HG03175 (cell line): ENCODE data around the gene NUP98.
"Not testable (repeated sequence)": the region's sequence is repeated elsewhere in the genome, so short reads cannot be mapped to it uniquely, and the experiment has no call there.

Experiments
- ATAC-seq: cut with Tn5 transposase; IDR thresholded peaks from one replicate; pipeline ENCODE4 v1.9.1; 2021; ENCODE audit warnings: mild to moderate bottlenecking, moderate library complexity; ENCODE audit not compliant: unreplicated experiment

NUP98 gene

DNA sequence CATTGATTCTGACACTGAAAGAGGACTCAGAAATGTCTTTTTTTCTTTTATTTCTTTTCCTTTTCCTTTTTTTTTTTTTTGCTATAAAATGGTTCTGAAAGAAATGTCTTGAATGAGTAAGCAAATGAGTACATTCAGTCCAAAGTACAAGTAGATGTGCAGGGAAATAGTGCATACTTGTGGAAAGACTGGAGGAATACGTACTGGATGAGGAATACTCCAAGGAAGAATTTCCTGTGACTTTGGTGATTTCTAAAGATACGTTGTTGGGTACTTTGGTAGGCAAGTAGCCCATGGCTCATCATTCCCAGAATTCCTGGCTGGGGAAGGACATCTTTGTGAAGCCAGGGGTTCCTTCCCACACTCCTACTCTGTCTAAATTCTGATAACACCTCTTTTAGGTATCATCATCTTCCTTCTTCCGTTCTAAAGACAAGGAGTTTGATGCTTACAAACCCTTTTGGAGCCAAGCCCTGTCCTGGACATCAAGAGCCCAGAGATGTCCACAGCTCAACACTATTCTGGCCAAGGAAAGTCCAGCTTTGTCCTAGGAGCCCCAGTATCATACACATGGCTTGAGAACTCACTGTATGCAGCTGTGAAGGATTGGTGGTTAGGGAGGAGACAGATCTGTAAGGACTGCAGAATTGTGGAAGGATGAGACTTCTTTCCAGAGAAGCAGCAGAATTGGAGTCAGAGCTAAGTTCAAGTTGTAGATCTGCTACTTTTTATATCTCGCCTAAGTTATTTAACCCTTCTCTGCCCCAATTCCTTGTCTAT is 4.8 kb upstream of the NUP98 start:
- ATAC-seq: no peak

DNA sequence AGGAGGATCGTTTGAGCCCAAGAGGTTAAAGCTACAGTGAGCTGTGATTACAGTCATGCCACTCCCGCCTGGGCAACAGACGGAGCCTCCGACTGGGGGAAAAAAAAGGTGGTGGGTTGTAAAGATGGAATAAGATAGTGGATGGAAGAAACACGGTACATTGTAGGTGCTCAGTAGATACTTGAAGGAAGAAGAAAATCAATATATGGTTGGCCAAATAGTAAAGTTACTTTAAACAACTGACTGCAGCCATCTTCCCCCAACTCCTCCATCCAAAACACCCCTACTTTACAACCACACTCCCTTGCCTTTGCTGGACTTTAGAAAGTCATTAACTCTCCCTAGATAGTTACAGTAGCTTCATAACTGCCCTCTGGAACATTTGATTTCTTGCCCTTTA is 2.5 kb upstream of the NUP98 start:
- no peak for ATAC-seq

GRCh38 chr11:3799143-3799542 is 1.8 kb upstream of the NUP98 start:
- no peak for ATAC-seq

GRCh38 chr11:3796801-3797328 is 489 bp downstream of the NUP98 start:
- ATAC-seq: peak; percentile 34

GRCh38 chr11:3796346-3796745 is 1.0 kb downstream of the NUP98 start:
- ATAC-seq: no peak

- ATAC-seq: no peak
Measured at GRCh38 chr11:3796002-3796311, 1.4 kb downstream of the NUP98 start.

GRCh38 chr11:3795131-3796001 is 2.0 kb downstream of the NUP98 start:
- no peak for ATAC-seq

GRCh38 chr11:3794387-3794786 is 3.0 kb downstream of the NUP98 start:
- ATAC-seq: not testable (repeated sequence)

GRCh38 chr11:3786781-3787428 is 10.4 kb downstream of the NUP98 start:
- ATAC-seq: no peak

DNA sequence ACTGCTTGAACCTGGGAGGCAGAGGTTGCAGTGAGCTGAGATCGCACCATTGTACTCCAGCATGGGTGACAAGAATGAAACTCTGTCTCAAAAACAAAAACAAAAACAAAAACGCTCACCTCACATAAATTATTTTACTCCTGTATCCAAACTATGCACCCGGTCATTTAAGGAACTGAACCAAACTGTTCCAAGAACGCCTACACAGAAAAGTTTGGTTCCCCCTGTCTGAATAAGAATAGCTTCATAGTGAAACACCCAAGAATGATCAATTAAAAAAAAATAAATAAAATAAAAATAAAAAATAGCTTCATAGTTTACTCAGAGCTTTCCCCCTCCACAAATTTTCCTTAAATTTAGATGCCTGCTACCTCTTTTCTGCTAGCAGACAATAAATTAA is 13.7 kb downstream of the NUP98 start:
- no peak for ATAC-seq

DNA sequence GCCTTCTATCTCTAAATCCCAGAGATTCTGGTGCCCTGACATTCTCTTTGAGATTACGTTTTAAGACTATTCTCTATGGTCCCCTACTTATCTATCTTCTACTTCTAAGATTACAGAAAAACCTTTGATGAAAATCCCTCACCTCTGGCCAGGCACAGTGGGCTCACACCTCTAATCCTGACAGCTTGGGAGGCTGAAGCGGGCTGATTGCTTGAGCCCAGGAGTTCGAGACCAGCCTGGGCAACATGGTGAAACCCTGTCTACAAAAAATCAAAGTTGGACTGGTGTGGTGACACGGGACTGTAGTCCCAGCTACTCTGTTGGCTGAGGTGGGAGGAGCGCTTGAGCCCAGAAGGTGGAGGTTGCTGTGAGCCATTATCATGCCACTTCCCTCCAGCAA is 14.4 kb downstream of the NUP98 start:
- no peak for ATAC-seq

- ATAC-seq: no peak
Measured at GRCh38 chr11:3781423-3781822, 15.9 kb downstream of the NUP98 start.

GRCh38 chr11:3775736-3776406 is 21.5 kb downstream of the NUP98 start:
- no peak for ATAC-seq

DNA sequence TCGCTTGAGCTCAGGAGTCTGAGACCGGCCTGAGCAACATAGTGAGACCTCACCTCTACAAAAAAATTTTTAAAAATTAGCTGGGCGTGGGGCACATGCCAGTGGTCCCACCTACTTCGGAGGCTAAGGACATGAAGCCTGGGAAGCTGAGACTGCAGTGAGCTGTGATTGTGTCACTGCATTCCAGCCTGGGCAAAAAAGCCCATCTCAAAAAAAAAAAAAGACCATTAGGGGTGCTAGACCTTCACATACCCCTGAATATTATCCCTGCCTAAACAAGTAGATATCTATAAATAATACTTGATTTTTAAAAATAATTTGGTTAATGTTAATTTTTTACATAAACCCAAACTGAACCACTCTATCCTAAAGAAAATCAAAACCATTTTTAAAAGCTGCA is 24.2 kb downstream of the NUP98 start:
- ATAC-seq: no peak

GRCh38 chr11:3767536-3767935 is 29.8 kb downstream of the NUP98 start:
- ATAC-seq: no peak

GRCh38 chr11:3766836-3767235 is 30.5 kb downstream of the NUP98 start:
- ATAC-seq: not testable (repeated sequence)

DNA sequence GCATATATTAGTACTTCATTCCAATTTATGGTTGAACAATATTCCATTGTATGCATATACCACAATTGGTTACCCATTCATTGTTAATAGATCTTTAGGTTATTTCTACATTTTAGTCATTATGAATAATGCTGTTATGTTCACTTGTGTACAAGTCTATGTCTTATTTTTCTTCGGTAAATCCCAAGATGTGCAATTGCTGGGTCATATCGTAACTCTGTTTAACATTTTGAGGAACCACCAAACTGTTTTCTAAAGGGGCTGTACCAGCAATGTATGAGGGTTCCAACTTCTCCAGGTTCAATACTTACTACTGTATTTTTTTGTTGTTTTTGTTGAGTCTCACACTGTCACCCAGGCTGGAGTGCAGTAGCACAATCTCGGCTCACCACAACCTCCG is 33.1 kb downstream of the NUP98 start:
- ATAC-seq: no peak

- no peak for ATAC-seq
Measured at GRCh38 chr11:3755151-3755550, 42.2 kb downstream of the NUP98 start.

DNA sequence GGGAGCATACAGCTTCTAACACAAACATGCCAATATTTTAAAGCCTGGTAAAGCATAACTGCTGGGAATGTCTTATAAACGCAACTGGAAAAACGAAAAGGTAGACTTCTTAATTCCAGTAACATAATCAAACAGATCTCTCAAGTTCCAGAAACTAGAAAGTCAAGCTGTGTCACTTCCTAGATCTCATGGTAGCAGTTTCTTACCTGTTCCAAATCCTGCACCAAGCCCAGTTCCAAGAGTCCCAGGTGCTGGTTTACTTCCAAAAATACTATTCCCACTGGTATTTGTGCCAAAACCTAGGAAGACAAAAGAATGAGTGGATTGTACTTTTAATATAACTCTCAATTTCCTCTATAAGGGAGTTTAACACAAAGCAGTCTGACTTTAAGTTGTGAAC is 44.2 kb downstream of the NUP98 start:
- ATAC-seq: no peak

DNA sequence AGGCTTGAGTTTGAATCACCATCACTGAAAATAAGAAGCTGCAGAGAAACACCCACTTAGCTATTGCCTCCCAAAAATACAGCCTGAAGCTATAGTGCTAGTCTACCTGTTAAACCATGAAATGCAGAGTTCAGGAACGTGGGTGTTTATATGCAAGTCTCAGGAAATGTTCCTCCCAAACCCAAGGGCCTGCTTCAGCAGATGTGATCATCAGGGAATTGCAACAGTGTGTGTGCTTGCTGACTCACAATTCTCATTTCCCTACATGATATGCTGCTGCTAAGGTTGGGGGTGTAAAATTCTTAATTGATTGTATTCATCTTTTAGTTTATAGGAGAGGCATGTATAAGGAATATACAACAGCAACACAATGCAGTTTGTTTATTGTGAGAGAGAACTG is 49.6 kb downstream of the NUP98 start:
- no peak for ATAC-seq

DNA sequence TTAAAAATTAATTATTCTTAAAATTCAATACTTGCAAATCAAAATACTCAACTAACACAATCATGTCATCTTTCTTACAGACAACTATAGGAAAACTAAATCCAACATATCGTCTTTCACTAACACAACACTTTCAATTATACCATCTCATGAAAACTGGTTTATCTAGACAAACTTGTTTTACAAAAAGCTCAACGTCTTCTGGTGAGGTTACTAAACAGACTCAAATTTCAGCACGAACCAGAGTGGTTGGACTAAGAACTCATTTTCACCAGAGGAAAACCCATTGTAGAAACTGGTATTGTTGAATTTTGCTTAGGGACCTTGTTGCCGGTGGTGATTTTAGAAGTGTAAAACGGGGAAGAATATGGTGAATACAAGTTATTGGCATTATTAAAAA is 52.2 kb downstream of the NUP98 start:
- no peak for ATAC-seq
